ENCODE results near the gene MAP3K3.

MAP3K3 gene

GRCh38 chr17:63621684-63622573 lies at the start of gene MAP3K3:
Gene MAP3K3, plus strand, starts transcription at chr17:63622417. Its CDS starts 343 bp downstream, at chr17:63622760.
- DNase-seq (ENCODE audit: low read depth in 2 of 2) = peak; percentile 95 to 97

- DNase-seq (ENCODE audit: low read depth in 2 of 2) = no peak
Measured at GRCh38 chr17:63573634-63574033, 48.6 kb upstream of the MAP3K3 start.

GRCh38 chr17:63578027-63578768 lies 44.0 kb upstream of the MAP3K3 start:
- DNase-seq (ENCODE audit: low read depth in 2 of 2) = no peak

GRCh38 chr17:63578769-63579111 lies 43.5 kb upstream of the MAP3K3 start:
- DNase-seq (ENCODE audit: low read depth in 2 of 2) = no peak

- no peak for DNase-seq (ENCODE audit: low read depth in 2 of 2)
Measured at GRCh38 chr17:63579633-63580032, 42.6 kb upstream of the MAP3K3 start.

- no peak for DNase-seq (ENCODE audit: low read depth in 2 of 2)
Measured at GRCh38 chr17:63587770-63588169, 34.4 kb upstream of the MAP3K3 start.

- no peak for DNase-seq (ENCODE audit: low read depth in 2 of 2)
Measured at GRCh38 chr17:63588797-63589196, 33.4 kb upstream of the MAP3K3 start.

GRCh38 chr17:63589646-63590045 lies 32.6 kb upstream of the MAP3K3 start:
- no peak for DNase-seq (ENCODE audit: low read depth in 2 of 2)

GRCh38 chr17:63592797-63593196 lies 29.4 kb upstream of the MAP3K3 start:
- no peak for DNase-seq (ENCODE audit: low read depth in 2 of 2)

GRCh38 chr17:63595132-63595531 lies 27.1 kb upstream of the MAP3K3 start:
- no peak for DNase-seq (ENCODE audit: low read depth in 2 of 2)

- DNase-seq (ENCODE audit: low read depth in 2 of 2) = no peak
Measured at GRCh38 chr17:63596856-63597586, 25.2 kb upstream of the MAP3K3 start.

- no peak for DNase-seq (ENCODE audit: low read depth in 2 of 2)
Measured at GRCh38 chr17:63598281-63598680, 23.9 kb upstream of the MAP3K3 start.

GRCh38 chr17:63600569-63601438 lies 21.4 kb upstream of the MAP3K3 start, which contains the start of gene TACO1:
Gene TACO1, plus strand, starts transcription at chr17:63600895. Its CDS starts 189 bp downstream, at chr17:63601084.
- peak; percentile 60 to 62 for DNase-seq (ENCODE audit: low read depth in 2 of 2)

GRCh38 chr17:63601439-63602371 lies 20.5 kb upstream of the MAP3K3 start:
- DNase-seq (ENCODE audit: low read depth in 2 of 2) = no peak

GRCh38 chr17:63609816-63610573 lies 12.2 kb upstream of the MAP3K3 start:
- no peak for DNase-seq (ENCODE audit: low read depth in 2 of 2)

- DNase-seq (ENCODE audit: low read depth in 2 of 2) = no peak
Measured at GRCh38 chr17:63610854-63611253, 11.4 kb upstream of the MAP3K3 start.

GRCh38 chr17:63611354-63611753 lies 10.9 kb upstream of the MAP3K3 start:
- DNase-seq (ENCODE audit: low read depth in 2 of 2) = no peak

GRCh38 chr17:63613663-63614062 lies 8.6 kb upstream of the MAP3K3 start:
- DNase-seq (ENCODE audit: low read depth in 2 of 2) = no peak

- no peak for DNase-seq (ENCODE audit: low read depth in 2 of 2)
Measured at GRCh38 chr17:63621229-63621683, 961 bp upstream of the MAP3K3 start.

All from stimulated activated CD8-positive, alpha-beta memory T cell treated with anti-CD3 and anti-CD28 coated beads, Interleukin-15, amount 100 ng/mL, for 48 hours (primary cell).